Right lobe of liver (tissue), 4 donors: ENCODE measurements around the gene GFI1.

Experiments
- POLR2A ChIP-seq: fragments of 450-650 bp; IDR thresholded peaks from one replicate; pipeline ENCODE4 v1.6.1; 2017; ENCODE audit warnings: antibody characterized with exemption, mild to moderate bottlenecking
- TF ChIP-seq, protein P1 (sequence below), 4 donors: fragments of 200-600 bp in 3 of 4; fragments of 450-650 bp in 1 of 4; IDR thresholded peaks; one replicate each; pipeline versions ENCODE4 v1.5.1 to v1.8.0; 2016 to 2022; ENCODE audit warnings: antibody characterized with exemption in 4 of 4, mild to moderate bottlenecking in 2 of 4
- donor health status: DM: no; HTN: no; CAD: no.
- donor health status: DM: no; HTN: no; CAD: no.
- donor health status: DM: no; HTN: yes; CAD: no.

DNA sequence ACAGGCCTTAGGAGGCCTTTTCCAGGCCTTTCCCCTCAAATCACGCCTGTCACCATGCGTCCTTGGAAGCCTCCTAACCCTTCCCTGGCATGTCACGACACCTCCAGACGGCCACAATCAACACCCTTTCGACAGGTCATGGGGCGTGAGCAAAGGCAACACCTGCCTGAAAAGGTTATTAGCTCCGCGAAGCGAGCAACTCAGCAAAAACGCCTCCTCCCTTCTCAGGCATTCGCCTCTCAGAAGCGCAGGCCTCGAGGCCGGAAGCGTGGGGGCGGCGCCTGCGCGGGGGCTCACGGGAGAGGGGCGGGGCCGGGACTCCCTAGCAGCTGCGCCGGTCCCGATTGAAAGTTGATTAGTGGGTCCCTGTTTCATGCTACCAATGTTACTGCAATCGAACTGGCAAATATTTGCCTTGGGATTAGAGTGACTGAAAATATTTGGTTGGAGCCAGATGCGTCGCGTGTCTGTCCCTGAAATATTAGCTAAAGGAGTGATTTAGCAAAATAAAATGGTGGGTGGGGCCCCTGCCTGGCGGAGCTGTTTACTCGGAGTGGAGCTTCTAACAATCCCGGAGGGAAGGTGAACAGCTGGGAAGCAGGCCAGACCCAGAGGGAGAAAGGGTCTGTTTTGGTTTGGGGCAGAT lies 44.9 kb downstream of the GFI1 start:
- TF ChIP-seq, protein P1, sequence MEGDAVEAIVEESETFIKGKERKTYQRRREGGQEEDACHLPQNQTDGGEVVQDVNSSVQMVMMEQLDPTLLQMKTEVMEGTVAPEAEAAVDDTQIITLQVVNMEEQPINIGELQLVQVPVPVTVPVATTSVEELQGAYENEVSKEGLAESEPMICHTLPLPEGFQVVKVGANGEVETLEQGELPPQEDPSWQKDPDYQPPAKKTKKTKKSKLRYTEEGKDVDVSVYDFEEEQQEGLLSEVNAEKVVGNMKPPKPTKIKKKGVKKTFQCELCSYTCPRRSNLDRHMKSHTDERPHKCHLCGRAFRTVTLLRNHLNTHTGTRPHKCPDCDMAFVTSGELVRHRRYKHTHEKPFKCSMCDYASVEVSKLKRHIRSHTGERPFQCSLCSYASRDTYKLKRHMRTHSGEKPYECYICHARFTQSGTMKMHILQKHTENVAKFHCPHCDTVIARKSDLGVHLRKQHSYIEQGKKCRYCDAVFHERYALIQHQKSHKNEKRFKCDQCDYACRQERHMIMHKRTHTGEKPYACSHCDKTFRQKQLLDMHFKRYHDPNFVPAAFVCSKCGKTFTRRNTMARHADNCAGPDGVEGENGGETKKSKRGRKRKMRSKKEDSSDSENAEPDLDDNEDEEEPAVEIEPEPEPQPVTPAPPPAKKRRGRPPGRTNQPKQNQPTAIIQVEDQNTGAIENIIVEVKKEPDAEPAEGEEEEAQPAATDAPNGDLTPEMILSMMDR (IDR thresholded peaks at IDR 0.05), result no peak
- TF ChIP-seq POLR2A, result no peak
